HG03280 (cell line): ENCODE results near the gene FGB.

ENCODE experiments used
- ATAC-seq: cut with Tn5 transposase; IDR thresholded peaks from one replicate; pipeline ENCODE4 v1.9.1; 2021; ENCODE audit warnings: mild to moderate bottlenecking, moderate library complexity; ENCODE audit not compliant: unreplicated experiment

The FGB gene

DNA sequence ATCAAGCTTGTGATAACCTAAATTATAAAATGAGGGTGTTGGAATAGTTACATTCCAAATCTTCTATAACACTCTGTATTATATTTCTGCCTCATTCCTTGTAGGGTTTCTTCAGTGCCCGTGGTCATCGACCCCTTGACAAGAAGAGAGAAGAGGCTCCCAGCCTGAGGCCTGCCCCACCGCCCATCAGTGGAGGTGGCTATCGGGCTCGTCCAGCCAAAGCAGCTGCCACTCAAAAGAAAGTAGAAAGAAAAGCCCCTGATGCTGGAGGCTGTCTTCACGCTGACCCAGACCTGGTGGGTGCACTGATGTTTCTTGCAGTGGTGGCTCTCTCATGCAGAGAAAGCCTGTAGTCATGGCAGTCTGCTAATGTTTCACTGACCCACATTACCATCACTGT lies 2.9 kb downstream of the FGB start:
- no peak for ATAC-seq

DNA sequence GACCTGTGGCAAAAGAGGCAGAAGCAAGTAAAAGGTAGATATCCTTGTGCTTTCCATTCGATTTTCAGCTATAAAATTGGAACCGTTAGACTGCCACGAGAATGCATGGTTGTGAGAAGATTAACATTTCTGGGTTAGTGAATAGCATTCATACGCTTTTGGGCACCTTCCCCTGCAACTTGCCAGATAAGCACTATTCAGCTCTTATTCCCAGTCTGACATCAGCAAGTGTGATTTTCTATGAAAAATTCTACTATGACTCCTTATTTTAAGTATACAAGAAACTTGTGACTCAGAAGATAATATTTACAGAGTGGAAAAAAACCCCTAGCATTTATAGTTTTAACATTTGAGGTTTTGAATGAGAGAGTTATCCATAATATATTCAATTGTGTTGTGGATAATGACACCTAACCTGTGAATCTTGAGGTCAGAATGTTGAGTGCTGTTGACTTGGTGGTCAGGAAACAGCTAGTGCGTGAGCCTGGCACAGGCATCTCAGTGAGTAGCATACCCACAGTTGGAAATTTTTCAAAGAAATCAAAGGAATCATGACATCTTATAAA lies 3.9 kb downstream of the FGB start:
- ATAC-seq = no peak

DNA sequence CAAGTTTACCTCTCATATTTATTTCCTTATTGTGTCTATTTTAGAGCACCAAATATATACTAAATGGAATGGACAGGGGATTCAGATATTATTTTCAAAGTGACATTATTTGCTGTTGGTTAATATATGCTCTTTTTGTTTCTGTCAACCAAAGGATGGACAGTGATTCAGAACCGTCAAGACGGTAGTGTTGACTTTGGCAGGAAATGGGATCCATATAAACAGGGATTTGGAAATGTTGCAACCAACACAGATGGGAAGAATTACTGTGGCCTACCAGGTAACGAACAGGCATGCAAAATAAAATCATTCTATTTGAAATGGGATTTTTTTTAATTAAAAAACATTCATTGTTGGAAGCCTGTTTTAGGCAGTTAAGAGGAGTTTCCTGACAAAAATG lies 6.2 kb downstream of the FGB start:
- no peak for ATAC-seq

DNA sequence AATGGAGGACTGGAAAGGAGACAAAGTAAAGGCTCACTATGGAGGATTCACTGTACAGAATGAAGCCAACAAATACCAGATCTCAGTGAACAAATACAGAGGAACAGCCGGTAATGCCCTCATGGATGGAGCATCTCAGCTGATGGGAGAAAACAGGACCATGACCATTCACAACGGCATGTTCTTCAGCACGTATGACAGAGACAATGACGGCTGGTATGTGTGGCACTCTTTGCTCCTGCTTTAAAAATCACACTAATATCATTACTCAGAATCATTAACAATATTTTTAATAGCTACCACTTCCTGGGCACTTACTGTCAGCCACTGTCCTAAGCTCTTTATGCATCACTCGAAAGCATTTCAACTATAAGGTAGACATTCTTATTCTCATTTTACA lies 6.8 kb downstream of the FGB start:
- no peak for ATAC-seq

DNA sequence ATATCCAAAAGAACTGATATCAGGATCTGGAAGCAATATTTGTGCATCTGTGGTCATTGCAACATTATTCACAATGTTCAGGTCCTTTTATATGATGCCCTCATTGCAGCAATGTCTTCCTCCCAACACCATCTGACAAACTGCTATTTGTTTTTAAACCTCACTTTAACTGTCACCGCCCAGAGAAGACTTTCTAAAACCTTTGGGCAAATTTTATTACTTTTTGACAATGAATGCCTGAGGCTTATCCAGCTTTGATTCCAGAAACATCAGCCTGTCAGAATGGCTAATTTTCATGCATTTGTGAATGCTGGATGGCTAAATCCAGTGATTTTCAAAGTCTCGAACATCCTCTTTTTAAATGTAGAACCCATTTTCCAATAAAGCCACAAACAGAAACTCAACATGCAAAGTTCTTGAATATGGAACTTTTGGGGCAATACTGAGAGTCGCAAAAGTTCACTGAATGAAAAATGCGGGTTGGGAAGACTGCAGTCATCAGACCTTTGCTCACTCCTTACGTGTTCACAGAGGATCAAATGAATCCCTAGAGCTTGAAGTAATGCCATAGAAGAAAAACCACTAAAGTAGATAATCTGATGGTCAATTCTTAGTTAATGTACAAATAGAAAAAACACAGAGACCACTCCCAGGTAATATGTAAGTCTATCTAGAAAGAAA lies 10.5 kb downstream of the FGB start:
- ATAC-seq = no peak

DNA sequence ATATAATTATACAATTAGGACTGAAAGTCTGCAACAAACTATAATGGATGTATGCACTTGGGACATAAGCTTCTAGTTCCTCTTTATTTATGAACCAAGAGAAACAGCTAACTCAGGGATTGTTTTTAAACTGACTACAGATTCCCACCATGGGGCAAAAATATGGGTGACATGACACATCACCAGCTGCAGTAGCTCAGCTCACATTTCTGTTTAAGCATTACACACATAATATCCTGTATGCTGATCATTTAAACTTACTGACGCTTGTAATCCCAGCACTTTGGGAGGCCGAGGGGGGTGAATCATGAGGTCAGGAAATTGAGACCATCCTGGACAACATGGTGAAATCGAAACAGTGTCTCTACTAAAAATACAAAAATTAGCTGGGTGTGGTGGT lies 11.5 kb downstream of the FGB start:
- no peak for ATAC-seq

DNA sequence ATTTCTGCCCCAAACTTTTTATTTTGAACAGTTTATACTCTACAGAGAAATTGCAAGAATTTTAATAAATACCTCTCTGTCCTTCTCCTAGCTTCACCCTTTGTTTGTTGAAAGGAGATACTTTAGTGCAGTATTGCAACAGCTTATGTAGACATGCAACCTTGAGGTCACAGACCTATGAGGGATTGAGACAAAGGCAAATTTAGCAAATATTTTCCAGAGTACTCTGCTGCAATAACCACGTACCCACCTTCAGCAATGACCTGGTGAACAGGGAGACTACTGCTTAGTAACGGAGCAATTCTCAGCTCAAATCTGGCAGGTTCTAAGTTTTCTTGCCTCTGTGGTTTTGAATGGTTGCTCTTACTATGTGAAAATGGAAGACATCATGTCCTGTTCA lies 14.5 kb downstream of the FGB start:
- ATAC-seq = no peak

DNA sequence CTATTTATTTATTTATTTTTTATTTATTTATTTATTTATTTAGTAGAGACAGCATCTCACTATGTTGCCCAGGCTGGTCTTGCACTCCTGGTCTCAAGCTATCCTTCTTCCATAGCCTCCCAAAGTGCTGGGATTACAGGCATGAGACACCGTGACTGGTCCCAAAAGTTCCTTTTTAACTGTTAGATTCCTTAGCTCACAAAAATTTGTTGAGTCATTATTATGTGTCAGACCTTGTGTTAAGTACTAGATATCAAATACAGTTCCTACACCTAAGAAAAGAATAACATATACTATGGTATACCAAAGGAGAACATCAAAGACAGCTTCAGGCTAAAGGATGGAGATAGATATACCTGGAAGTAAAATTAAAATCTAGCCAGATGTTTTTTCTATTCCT lies 16.1 kb downstream of the FGB start:
- no peak for ATAC-seq

DNA sequence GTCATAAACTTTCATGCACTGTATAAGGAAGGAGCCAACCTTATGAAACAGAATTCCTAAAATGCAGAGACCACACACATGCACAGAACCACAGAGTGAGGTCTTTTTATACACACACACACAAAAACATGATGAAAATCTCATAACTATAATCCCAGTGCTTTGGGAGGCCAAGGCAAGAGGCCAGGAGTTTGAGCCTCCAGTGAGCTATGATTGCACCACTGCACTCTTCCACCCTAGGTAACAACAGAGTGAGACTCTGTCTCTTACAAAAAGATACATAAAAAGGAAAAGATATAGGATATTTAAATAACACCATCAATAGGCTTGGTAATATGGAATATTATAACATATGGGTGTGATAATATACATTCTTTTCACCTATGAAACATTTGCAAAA lies 17.1 kb downstream of the FGB start:
- no peak for ATAC-seq

DNA sequence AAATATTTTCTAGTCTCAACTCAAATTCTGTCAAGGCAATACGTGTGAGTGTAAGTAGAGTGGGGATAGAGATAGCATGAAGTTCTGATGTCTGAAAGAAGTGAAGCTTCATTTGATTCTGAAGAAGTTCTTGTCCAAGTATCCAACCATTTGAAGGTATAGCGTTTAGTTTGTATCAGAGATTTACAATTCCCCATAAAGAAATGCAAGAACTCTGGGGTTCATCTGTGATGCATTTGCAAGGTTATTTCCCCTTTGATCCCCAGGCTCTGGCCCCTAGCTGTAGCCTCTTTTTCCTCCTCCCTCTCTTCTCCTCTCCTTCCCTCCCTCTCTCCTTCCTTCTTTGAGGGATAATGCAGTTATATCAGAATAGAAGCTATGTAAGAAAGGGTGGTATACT lies 19.9 kb downstream of the FGB start:
- ATAC-seq = no peak

DNA sequence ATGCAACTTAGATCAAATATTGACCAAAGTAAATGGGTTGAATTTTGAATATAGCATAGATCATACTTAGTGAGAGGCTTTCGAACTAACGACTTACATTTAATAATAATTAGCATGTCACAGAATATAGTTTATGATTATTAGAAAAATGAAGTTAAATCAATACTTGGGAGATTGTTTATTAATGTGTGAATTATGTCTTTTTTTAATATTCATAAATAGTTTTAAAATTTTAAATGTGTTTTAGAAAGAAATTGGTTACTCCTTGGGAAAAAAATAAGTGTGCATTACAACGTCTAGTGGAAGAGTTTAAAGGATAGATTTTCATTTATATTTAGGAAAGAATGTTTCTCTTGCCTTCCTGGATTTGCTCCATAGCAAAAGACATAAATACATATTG lies 20.4 kb downstream of the FGB start:
- no peak for ATAC-seq

DNA sequence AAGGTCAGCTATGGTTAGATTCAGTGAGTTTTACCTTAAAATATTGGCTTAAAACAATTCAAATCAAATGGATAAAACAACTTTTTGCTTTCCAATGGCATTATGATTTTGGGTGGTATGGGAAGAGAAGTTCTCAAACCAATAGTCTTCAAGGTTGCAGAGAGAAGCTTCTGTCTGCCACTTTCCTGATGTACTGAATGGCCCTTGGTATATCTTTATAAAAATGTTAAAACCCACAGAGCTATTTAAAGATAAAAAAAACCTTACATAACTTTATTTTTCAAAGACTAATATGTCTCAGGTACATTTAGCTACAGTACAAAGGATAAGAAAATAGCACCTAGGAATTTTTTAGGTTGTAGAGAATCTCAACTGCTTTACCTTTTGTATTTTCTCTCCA lies 20.9 kb downstream of the FGB start:
- ATAC-seq = no peak

DNA sequence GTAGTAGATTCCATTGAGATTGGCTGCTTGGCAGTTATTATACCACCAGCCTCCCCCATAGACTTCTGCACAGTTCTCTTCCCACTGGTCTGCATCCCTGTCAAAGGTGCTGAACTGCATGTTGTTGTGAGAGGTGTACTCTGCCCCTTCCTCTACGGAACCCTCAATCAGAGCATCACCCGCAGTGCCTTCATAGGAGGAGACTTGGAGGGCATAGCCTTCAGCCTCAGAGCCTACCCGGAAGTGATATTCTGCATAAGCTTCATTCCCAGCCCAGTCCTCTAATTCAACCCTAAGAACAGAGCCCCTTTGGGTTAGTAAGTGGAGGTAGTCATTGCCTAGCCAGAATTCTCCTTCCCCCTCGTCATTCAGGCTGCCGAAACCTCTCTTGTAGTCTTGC lies 21.4 kb downstream of the FGB start:
- no peak for ATAC-seq

DNA sequence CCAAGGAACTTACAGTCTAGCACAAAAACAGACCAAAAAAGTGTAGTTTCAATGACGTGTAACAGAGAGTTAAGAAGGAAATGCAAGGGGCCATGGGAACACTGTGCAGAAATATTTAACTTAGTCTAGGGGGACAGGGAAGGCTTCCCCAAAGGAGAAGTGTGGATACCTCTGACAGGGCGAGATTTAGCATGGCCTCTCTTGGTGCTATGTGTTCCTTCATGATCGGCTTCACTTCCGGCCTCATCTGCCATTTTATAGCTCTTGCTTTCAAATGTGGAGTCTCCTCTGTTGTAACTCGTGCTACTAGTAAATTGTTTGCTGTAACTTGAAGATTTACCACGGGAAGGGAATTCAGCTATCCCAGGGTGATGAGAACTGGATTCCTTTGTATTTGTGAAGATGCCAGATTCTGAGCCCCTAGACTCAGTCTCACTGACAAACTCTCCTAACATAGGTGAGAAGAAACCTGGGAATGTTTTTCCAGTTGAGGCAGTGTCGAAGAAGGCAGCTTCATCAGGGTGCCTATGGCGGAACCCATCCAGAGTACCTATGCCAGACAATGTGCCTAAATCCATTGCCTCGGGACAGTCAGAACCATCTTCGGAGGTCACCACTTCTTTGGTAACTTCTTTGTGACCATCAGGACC lies 22.7 kb downstream of the FGB start:
- ATAC-seq = no peak

DNA sequence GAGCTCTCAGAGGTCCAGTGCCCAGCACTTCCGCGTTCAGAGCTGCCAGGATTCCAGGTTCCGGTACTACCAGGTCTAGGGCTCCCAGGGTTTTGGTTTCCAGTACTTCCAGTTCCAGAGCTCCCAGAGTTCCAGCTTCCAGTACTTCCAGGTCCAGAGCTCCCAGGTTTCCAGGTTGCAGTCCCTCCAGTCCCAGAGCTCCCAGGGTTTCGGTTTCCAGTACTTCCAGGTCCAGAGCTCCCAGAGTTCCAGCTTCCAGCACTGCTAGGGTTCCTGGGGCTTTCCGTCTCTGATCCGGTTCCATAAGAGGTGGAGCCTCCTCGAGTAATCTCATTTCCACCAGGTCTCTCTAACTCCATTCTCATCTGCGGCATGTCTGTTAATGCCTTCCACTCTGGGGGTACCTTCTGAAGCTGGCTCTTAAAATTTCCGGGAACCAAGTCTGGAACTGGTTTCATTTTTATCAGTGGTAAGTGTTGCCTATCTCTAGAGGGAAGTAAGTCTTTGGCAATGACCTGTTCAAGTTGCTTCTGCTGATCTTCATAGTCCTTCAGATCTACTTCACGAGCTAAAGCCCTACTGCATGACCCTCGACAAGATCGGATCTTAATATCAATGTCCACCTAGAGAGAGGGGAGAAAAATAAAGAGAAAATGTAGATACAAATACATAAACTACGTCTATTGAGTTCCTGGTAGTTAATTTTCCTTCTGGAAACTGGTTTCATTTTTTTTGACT lies 23.7 kb downstream of the FGB start:
- no peak for ATAC-seq

DNA sequence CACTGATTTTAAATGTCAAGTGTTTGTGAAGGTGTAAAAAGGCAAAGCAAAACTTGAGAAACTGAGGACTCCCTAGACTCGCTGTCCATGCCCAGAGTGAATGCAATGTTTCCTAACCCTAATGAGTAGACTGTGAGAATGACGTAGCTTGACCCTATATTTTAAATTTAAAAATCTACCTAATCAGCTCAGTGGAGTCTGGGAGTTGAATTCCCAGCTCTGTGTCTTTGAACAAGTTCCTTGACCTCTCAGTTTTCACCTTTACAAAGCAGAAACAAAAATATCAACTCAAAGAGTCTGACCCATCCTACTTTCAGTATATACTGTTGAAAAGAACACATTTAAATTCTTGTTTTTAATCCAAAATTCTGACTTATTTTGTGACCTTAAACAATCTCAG lies 25.4 kb downstream of the FGB start:
- no peak for ATAC-seq

DNA sequence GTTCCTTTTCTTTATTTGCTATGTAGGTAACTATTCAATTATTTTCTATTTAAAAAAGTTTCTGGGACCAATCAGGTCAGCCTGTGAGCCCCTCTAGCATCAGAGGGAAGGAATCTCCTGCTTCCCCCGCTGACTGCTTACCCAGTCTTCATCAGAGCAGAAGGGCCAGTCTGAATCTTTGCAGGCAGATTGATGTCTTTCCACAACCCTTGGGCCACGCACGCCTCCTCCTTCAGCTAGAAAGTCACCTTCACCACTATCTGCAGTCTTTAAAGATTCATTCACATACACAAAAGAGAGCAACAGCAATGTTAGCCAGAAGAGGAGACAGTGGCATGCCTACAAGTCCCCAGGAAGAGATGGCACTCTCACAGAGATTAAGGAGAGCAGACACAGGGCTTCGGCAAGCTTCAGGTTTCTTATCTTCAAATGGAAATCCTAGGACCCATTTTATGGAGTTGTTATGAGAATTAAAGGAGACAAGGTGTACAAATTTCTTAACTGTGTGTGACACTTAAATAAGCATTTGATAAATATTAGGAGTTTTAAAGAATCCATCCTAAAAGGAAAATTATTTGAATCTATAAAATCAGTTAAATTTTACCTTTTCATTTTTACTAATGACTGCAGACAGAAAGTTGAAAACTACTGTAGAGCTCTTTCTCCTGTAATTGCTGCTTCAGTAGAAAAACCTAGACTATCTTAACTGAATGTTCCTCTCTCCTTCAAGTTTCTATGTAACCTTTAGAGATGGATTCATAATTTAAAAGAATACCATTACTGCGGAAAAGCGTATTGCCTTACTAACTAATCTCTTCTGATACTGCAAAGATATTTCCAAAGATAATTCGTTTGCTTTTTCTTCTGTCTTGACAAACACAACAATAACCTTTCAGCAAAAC lies 26.7 kb downstream of the FGB start:
- no peak for ATAC-seq

DNA sequence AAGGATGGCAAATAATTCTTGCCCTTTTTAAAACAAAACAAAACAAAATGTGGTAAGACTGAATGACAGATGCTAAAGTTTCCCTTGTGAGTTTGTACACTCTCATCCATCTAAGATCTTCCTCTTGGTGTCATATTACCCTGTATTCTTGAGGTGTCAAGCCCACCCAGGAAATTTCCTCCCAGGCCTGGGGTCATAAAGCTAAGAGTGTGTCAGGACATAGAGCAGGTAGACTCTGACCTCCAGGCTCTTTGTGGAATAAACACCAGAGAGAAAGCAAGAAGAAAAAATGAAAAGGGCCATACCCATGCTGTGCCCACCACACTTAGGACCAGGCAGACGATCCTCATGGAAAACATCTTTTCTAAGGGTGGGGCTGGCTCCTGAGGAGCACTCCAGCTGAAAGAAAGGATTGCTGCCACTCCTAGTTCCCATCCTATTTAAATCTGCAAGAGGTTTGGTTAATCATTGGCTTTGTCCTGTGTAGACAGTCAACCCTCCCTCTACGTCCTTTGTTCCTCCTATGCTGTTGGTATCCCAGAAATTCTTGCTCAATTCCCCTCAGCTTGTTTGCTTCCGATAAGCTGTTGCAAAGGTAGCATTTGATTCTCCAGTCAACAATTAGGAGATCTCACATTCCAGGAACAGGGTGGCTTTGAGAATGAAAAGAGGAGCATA lies 27.7 kb downstream of the FGB start, which contains the start of gene FGA:
FGA (minus strand) TSS at position 414 of the 678 bp plus-strand sequence; CDS start at position 359, 55 bp downstream.
- no peak for ATAC-seq

DNA sequence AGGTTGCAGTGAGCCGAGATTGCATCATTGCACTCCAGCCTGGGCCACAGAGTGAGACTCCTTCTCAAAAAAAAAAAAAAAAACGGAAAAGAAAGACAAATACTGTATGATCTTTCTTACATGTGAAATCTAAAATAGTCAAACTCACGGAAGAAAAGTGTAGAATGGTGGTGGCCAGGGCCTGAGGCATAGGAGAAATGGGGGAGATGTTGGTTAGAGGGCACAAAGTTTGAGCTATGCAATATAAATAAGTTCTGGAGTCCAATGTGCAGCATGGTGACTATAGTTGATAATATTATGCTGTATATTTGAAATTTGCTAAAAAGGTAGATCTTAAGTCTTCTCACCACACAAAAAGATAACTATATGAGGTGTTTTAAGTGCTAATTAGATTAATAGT lies 29.1 kb downstream of the FGB start:
- ATAC-seq = no peak

DNA sequence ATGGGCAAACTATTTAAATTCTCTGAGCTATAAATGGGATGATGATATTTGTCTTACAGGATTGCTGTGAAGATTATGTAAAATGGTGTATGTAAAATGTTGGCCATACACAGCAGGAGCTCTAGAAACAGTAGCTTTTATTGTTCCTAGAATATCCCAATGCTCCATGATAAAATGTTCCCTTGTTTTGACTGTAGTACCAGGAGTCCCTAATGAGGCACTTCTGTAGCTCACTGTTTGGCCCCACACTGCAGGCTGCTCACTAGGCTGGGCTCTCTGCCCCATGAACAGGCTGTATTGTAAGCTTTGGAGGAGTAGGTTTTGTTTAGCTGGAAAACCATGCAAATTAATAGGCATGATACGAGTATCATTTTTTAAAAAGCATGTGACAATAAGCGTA lies 31.1 kb downstream of the FGB start:
- ATAC-seq = no peak
